Endothelial cell of umbilical vein (primary cell): ENCODE measurements around the gene LITAFD. TPM values are rescaled to one million over a fixed set of nuclear protein-coding genes. Genes with fewer than 3 reads are reported as not detected.

Experiments used
- BruUV-seq: library from RNA; stranded (reverse); fragments of 400-500 nt; replicated peaks from 2 replicates; lab custom pipeline; 2021; lab: Mats Ljungman, UMichigan
- CTCF ChIA-PET: fragments of 300-600, 350-600 bp; sonication (Branson Sonifier 250); formaldehyde crosslinking; loops from one replicate; lab custom pipeline; 2021; ENCODE audit warnings: antibody characterized with exemption, inconsistent platforms; lab: Charles Lee
- POLR2A ChIA-PET: fragments of 300-600, 350-600 bp; sonication (Branson Sonifier 250); formaldehyde crosslinking; loops from one replicate; lab custom pipeline; 2021; ENCODE audit warnings: antibody characterized with exemption, inconsistent platforms; lab: Charles Lee
- DNase-seq: peaks from one replicate; pipeline ENCODE4 v3.0.0-alpha.2; 2011; ENCODE audit warnings: low read depth, low spot score
- FAIRE-seq: peaks from 2 replicates; lab custom pipeline; 2011; peaks lifted over from hg19 to GRCh38; lab: Jason Lieb, UNC
- H2AFZ ChIP-seq: 2 replicates; pipeline ENCODE4 v1.6.0; 2012; ENCODE audit warnings: low read depth, low read length, control low read depth, inconsistent platforms
- H3K27ac ChIP-seq: 2 replicates; pipeline ENCODE4 v1.5.1; 2011; ENCODE audit warnings: low read depth, mild to moderate bottlenecking, control low read depth, low read length, moderate library complexity; ENCODE audit not compliant: insufficient read depth
- H3K27me3 ChIP-seq, 2 experiments: 2 replicates each; pipeline versions ENCODE4 v1.6.0 to v1.6.1; 2011; ENCODE audit warnings: low read length in 2 of 2, mixed read lengths in 1 of 2; ENCODE audit not compliant: control insufficient read depth in 2 of 2, insufficient read depth in 2 of 2
- H3K36me3 ChIP-seq, 2 experiments: 2 replicates in 1 of 2; 3 replicates in 1 of 2; pipeline ENCODE4 v1.5.1; 2011; ENCODE audit warnings: low read length in 2 of 2, mild to moderate bottlenecking in 1 of 2, moderate library complexity in 1 of 2; ENCODE audit not compliant: control insufficient read depth in 2 of 2, insufficient read depth in 2 of 2; ENCODE audit errors: extremely low read depth in 1 of 2
- H3K4me1 ChIP-seq: 3 replicates; pipeline ENCODE4 v1.5.1; 2011; ENCODE audit warnings: mild to moderate bottlenecking, low read length; ENCODE audit not compliant: control insufficient read depth, insufficient read depth; ENCODE audit errors: extremely low read depth
- H3K4me2 ChIP-seq: 2 replicates; pipeline ENCODE4 v1.6.1; 2011; ENCODE audit warnings: low read length, control low read depth, mixed read lengths; ENCODE audit not compliant: insufficient read depth
- H3K4me3 ChIP-seq, 3 experiments: fragments of 200-600 bp in 1 of 3; sonication (generic), shearing (Covaris generic) in 1 of 3; replicated peaks in 1 of 3; 2 replicates each; pipeline ENCODE4 v1.5.1; 2011 to 2016; ENCODE audit warnings: control low read depth in 3 of 3, low read length in 3 of 3, mild to moderate bottlenecking in 2 of 3, inconsistent platforms in 1 of 3, low read depth in 1 of 3, moderate library complexity in 1 of 3; ENCODE audit not compliant: insufficient read depth in 1 of 3
- H3K79me2 ChIP-seq: 2 replicates; pipeline ENCODE4 v1.6.0; 2012; ENCODE audit warnings: low read length, inconsistent platforms; ENCODE audit not compliant: control insufficient read depth, insufficient read depth
- H3K9ac ChIP-seq: replicated peaks from 2 replicates; pipeline ENCODE3; 2011; ENCODE audit warnings: low read length, control low read depth; ENCODE audit not compliant: insufficient read depth; ENCODE audit errors: extremely low read depth
- H3K9me1 ChIP-seq: replicated peaks from 3 replicates; pipeline ENCODE4 v1.6.0; 2011; ENCODE audit warnings: mild to moderate bottlenecking, low read length; ENCODE audit not compliant: control insufficient read depth, insufficient read depth; ENCODE audit errors: extremely low read depth
- H3K9me3 ChIP-seq: replicated peaks from 2 replicates; pipeline ENCODE4 v1.5.1; 2012; ENCODE audit warnings: low read length, inconsistent platforms; ENCODE audit not compliant: control insufficient read depth, insufficient read depth
- H4K20me1 ChIP-seq: replicated peaks from 2 replicates; pipeline ENCODE3; 2011; ENCODE audit warnings: mild to moderate bottlenecking, low read length; ENCODE audit not compliant: control insufficient read depth, insufficient read depth; ENCODE audit errors: extremely low read depth
- EZH2 ChIP-seq: IDR thresholded peaks from 2 replicates; pipeline ENCODE4 v1.6.1; 2012; ENCODE audit warnings: borderline replicate concordance, low read depth, mild to moderate bottlenecking, moderate library complexity, low read length, inconsistent platforms; ENCODE audit not compliant: severe bottlenecking
- FOS ChIP-seq: IDR thresholded peaks from 2 replicates; pipeline ENCODE4 v1.6.1; 2011; ENCODE audit warnings: mild to moderate bottlenecking, low read length, moderate library complexity, borderline replicate concordance; ENCODE audit not compliant: insufficient read depth
- GATA2 ChIP-seq: IDR thresholded peaks from 2 replicates; pipeline ENCODE4 v1.7.0; 2011; ENCODE audit warnings: low read depth, mild to moderate bottlenecking, moderate library complexity, mixed read lengths, low read length; ENCODE audit not compliant: insufficient read length, insufficient read depth
- JUN ChIP-seq: IDR thresholded peaks from 2 replicates; pipeline ENCODE4 v1.6.1; 2011; ENCODE audit warnings: borderline replicate concordance, low read depth; ENCODE audit not compliant: insufficient read length, insufficient read depth
- MAX ChIP-seq: IDR thresholded peaks from 2 replicates; pipeline ENCODE4 v1.6.1; 2011; ENCODE audit not compliant: insufficient read depth, insufficient read length
- POLR2A ChIP-seq: IDR thresholded peaks from 2 replicates; pipeline ENCODE4 v1.6.1; 2012; ENCODE audit warnings: low read depth, mild to moderate bottlenecking, control low read depth, low read length
- POLR2AphosphoS5 ChIP-seq: IDR thresholded peaks from 2 replicates; pipeline ENCODE4 v1.6.1; 2012; ENCODE audit warnings: low read depth, mild to moderate bottlenecking, control low read depth, low read length, moderate library complexity; ENCODE audit not compliant: insufficient read depth
- dilution Hi-C: fragments of 300-500 bp; cut with MboI; formaldehyde crosslinking; loops from one replicate; pipeline ENCODE4 v1.15.0; 2019; ENCODE audit warnings: low sequenced_read_pairs; ENCODE audit not compliant: extremely low pct_ligation_motif_present
- intact Hi-C: fragments of 100-400 bp; cut with micrococcal nuclease; formaldehyde crosslinking; loops from one replicate; pipeline ENCODE4 v1.10.0; 2022
- polyA plus RNA-seq, 4 experiments: library from polyadenylated mRNA; depleted of rRNA in 3 of 4; stranded (reverse) in 3 of 4; unstranded in 1 of 4; fragments of >200 nt; gene quantifications; 2 replicates each; pipeline versions ENCODE4 v1.2.1 to v1.2.3, GENCODE V29; 2011 to 2012; ENCODE audit warnings: missing spikeins in 1 of 4
- total RNA-seq: library from RNA; stranded (reverse); gene quantifications from 2 replicates; pipeline ENCODE4 v1.2.3, GENCODE V29; 2021
- TF ChIP-seq, protein P1 (sequence below), 2 donors: IDR thresholded peaks; 1 replicate in 1 of 2; 2 replicates in 1 of 2; pipeline ENCODE4 v1.5.1; 2011; ENCODE audit warnings: low read length in 2 of 2, mild to moderate bottlenecking in 2 of 2, moderate library complexity in 2 of 2, control low read depth in 1 of 2, inconsistent platforms in 1 of 2, low read depth in 1 of 2; ENCODE audit not compliant: insufficient read depth in 1 of 2; ENCODE audit errors: extremely low read depth in 1 of 2

Gene LITAFD
- total and polyA plus RNA-seq, 2 donors (not counting 3 experiments of a cell fraction or from before 2014, with no cell fraction given) = not detected

GRCh38 chr16:8899709-8900317 lies 17.7 kb downstream of the LITAFD start:
- BruUV-seq = no TSS peak
- Histone ChIP-seq H3K4me1 (no peaks in the 10 kb centered on the region), H3K79me2 (peaks cover 3% of the 10 kb centered on the region), H3K27me3 (no peaks in the 10 kb centered on the region), H3K36me3 (peaks cover 51 to 60% of the 10 kb centered on the region in 2 experiments), H2AFZ (no peak overlapping the region), H3K9ac (no peak overlapping the region), H3K4me3 (no peak overlapping the region), H3K4me2 (no peak overlapping the region), H3K27ac (no peak overlapping the region), H4K20me1 (no peaks in the 10 kb centered on the region), H3K9me1 (no peaks in the 10 kb centered on the region), H3K9me3 (no peaks in the 10 kb centered on the region)
- ChIA-PET POLR2A (no interaction called here), CTCF (interaction anchor here (1.1 to 7.3 kb wide), 4 partner anchors 14 to 109 kb away, joined by 3 to 32 read pairs (median 6); no protein-coding TSS in a partner anchor)
- dilution Hi-C loops = no loop called here
- intact Hi-C loops = no loop called here
- TF ChIP-seq MAX = no peak
- no peak for TF ChIP-seq POLR2A
- no peak for TF ChIP-seq EZH2
- TF ChIP-seq JUN = no peak
- TF ChIP-seq POLR2AphosphoS5 = no peak
- TF ChIP-seq, protein P1, sequence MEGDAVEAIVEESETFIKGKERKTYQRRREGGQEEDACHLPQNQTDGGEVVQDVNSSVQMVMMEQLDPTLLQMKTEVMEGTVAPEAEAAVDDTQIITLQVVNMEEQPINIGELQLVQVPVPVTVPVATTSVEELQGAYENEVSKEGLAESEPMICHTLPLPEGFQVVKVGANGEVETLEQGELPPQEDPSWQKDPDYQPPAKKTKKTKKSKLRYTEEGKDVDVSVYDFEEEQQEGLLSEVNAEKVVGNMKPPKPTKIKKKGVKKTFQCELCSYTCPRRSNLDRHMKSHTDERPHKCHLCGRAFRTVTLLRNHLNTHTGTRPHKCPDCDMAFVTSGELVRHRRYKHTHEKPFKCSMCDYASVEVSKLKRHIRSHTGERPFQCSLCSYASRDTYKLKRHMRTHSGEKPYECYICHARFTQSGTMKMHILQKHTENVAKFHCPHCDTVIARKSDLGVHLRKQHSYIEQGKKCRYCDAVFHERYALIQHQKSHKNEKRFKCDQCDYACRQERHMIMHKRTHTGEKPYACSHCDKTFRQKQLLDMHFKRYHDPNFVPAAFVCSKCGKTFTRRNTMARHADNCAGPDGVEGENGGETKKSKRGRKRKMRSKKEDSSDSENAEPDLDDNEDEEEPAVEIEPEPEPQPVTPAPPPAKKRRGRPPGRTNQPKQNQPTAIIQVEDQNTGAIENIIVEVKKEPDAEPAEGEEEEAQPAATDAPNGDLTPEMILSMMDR (IDR thresholded peaks at IDR 0.05; ENCODE audit: extremely low read depth in 1 of 2, insufficient read depth in 1 of 2, low read depth in 1 of 2, low read length in 2 of 2) = no peak
- no peak for TF ChIP-seq GATA2
- TF ChIP-seq FOS = no peak
- DNase-seq (no peak), FAIRE-seq (no peak)
